Measurements from ENCODE around the gene SETD6. TPM values are rescaled to one million over a fixed set of nuclear protein-coding genes. Genes with fewer than 3 reads are reported as not detected.
"Not testable (repeated sequence)": the region's sequence is repeated elsewhere in the genome, so short reads cannot be mapped to it uniquely, and the experiment has no call there.

The SETD6 gene
- polyA plus RNA-seq, 3 donors: 28.1 to 56.4 (median 46.8) TPM

DNA sequence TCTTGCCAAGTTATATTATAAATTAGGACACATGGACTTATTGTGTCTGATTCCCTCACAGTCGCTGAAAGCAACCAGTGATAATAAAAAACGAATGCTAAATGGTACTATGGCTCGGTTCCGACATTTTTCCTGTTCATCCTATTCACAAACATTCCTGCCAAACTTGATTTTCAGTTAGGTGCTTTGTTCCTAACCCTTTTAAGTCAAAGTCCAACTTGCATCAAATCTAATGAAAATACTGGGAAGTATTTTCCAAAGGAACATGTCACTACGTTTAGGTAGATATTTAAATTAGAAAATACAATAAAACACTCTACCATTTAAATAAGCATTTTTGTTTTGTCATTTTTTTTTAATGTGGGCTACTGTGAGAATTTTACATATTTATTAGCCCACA is 21.0 kb downstream of the SETD6 start:
- DNase-seq: no peak

DNA sequence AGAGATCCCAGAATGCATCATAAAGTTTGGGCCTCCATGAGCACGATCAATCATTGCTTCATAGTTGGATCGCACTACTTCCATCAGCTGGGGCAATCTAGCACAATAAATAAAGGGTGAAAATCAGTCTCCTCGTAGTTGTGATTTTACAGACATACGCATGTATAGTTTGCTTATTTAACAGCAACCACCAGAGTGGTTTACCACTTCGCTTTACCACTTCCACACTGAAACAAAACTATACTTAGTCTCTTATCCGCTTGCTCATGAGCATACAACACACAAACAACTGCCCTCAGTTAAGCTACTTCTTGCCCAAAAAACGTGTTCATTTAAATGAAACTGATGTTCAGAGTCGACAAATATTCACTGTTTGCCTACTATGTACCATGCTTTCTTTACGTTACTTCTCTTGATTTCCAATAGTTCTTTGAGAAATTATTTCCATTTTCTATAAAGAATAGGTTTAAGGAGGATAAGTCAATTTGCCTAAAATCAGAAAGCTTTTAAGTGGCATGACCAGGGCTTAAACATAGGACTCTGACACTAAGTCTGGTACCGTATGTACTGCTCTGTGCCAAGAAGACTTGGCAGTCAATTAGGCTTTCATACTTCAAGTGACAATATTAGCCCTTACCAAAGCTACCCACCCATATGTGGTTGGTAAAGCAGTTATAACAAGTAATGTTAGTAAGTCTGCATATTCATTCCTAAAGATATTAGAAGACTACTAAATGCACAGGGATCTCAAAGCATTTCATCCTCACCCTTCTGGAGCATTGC is 22.0 kb downstream of the SETD6 start:
- DNase-seq: no peak

DNA sequence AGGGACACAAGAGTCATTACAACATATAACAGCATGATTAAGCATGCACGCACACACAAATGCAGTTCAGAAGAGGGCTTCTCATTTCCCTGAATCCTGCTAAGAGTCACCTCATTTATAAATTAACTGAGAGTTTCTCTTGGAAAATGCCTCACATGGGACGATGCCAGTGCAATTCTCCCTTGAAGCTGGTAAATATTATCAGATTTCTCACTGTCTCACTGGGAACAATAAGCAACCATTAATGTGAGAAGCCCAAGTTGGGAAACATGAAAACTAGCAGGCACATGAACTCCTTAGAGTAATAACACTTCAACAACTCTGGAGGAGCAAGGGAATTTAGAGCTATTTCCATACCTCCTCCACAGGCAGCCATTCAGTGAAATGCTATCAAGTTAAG is 26.4 kb downstream of the SETD6 start:
- no peak for DNase-seq

DNA sequence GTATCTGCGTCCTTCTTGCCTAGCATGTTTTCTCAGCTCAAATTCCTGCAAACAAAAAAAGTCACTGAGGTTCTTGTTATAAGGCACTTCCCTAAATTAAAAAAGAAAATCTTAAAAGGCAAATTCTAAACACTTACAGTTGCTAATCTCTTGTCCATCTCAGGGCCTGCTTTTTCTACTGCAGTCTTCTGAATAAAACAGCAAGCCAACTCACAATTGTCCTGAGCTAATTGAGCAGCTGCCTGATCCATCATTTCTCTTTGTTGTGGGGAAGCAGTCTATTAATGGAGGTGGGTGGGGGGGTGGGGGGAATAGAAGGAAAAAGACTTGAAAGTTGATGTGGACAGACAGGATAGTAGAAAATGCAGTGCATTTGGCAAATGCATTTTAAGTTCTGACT is 27.0 kb downstream of the SETD6 start:
- DNase-seq: no peak

DNA sequence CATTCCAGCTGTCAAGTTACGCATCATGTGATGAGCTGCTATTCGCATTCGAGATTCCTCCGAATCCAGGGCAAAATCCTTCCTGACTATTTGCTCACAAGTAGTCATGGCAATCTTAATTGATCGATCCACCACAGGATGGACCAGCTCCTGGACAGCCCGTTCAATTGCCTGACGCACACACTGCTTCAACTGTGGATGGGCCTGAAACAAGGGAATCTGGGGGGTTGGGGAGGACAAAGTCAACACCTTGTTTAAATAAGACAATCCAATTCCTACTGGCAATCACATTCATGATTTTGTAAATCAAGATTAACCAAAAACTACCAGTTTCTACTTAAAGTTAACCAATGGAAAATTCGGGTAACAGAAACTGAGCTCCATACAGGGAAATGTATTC is 28.4 kb downstream of the SETD6 start:
- no peak for DNase-seq

DNA sequence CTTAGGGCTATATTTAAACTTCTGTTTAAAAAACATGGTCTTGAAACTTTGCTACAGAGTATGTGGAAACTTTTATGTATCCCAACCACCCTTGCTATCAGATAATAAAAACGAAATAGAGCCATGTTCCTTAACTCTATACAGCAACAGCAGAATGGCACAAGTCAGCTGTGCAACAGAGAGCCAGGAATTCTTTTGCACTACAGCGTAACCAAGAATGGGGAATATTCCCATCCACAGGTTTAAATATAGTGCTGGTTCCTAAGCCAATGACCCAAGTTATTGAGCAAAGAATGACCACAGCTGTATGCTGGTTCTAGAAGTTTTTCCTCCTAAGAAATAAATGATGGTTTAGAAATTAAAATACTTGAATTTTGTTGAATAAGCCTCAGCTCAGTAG is 33.1 kb downstream of the SETD6 start:
- DNase-seq: no peak

DNA sequence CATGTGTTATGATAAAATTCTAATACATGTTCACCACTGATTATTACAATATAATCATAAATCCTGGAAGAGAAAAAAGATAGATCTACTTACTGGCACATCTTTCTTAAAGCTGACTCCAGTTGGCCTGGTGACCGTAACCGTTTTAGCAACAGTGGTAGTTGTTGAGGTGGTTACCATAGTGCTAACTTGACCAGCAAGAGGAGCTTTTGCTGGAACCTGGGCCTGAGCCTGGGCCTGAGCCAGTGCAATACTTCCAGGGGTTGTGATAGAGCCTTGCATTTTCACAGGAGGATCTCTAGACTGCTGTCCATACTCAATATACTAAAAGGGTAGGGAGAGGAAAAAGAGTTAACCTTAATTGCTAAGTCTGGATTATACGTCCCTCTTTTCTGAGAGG is 36.2 kb downstream of the SETD6 start:
- no peak for DNase-seq

DNA sequence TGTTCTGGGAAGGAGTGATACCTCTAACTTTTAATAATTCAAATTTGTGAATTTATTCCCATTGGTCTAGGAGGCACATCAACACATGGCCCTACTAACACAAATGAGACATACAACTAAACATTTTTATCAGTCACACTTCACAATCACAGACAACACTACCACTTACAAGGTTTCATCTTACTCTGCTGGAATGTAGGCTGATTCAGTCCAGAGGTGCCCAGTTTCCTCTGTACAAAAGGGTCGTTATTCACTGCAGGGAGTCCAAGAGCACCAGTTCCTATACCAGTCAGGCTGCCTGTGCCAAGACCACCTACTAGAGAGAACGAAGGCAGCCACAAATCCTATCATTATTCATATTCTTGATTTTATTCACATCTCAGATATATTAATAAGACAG is 41.4 kb downstream of the SETD6 start:
- no peak for DNase-seq

DNA sequence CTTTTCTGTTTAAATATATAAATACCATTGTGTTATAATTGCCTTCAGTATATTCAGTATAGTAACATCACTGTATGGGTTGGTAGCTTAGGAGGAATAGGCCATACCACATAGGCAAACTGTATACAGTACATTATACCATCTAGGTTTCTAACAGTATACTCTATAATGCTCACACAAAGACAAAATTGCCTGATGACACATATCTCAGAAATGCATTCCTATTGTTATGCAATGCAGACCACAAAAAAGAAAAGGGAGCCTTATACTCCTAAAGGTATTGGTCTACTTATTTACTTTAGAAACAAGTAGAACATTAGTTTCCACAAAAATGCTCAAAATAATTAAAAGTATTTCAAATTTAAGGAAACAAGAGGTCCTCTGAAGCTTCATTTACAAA is 47.9 kb downstream of the SETD6 start:
- no peak for DNase-seq

DNA sequence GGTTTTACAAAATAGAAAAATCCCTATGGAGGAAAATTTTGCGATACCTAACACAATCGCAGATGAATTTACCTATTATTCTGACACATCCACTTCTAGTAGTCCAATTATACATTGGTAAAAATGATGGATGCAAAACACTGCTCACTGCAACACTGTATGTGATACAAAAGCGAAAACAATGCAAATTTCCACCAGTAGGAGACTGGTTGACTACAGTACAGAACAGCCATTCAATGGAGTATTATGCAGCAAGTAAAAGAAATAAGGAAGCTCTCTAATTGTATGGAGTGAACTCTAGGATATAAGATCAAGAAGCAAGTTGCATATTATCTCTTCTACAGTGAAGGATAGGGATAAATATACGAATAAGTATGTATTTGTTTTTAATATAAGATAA is 48.5 kb downstream of the SETD6 start:
- DNase-seq: no peak

DNA sequence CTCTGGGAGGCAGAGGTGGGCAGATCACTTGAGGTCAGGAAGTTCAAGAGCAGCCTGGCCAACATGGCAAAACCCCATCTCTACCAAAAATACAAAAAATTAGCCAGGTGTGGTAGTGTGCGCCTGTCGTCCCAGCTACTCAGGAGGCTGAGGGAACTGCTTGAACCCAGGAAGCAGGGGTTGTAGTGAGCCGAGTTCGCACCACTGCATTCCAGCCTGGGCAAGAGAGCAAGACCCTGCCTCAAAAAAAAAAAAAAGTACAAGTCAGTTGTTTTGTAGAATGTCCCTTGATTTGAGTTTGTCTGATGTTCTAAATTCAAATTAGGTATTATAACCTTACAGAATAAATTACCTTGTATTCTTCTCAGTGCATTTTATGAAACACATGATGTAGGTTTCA is 50.4 kb downstream of the SETD6 start:
- not testable (repeated sequence) for DNase-seq

Other genes starting within 250 kb of the SETD6 start
- under 1 TPM in 1 of 3 donors, not detected in 2; 0.16 TPM for gene PRSS54, start 220.5 kb upstream of the SETD6 start, polyA plus RNA-seq (ENCODE audit: insufficient read length in 3 of 3)
- 10 to 100 TPM; 12.2 to 13.9 (median 12.4) TPM for gene GINS3, start 123.0 kb upstream of the SETD6 start, polyA plus RNA-seq (ENCODE audit: insufficient read length in 3 of 3)
- gene NDRG4, start 15.4 kb upstream of the SETD6 start, polyA plus RNA-seq (ENCODE audit: insufficient read length in 3 of 3): 10 to 100 TPM; 11.5 to 14.4 (median 11.6) TPM
- 100 to 1,000 TPM; 182 to 226 (median 194) TPM for gene CNOT1, start 114.3 kb downstream of the SETD6 start, polyA plus RNA-seq (ENCODE audit: insufficient read length in 3 of 3)
- gene SLC38A7, start 169.3 kb downstream of the SETD6 start, polyA plus RNA-seq (ENCODE audit: insufficient read length in 3 of 3): 10 to 100 TPM; 14.5 to 20.8 (median 20.3) TPM
- 100 to 1,000 TPM in 1 of 3 donors, 10 to 100 TPM in 2; 92.5 to 105 (median 96.6) TPM for gene GOT2, start 218.8 kb downstream of the SETD6 start, polyA plus RNA-seq (ENCODE audit: insufficient read length in 3 of 3)

All from renal pelvis (tissue), 4 donors.